Measurements from ENCODE around the gene FBXO30. TPM values are rescaled to one million over a fixed set of nuclear protein-coding genes. Genes with fewer than 3 reads are reported as not detected.

FBXO30 gene
- total and polyA plus RNA-seq, 9 of the 15 experiments (the other 6 are each of a cell fraction or from before 2014, with no cell fraction given), result 3.6 to 12.8 (median 7.1) TPM

- TF ChIP-seq PRDM10 (IDR thresholded peaks at IDR 0.05; ENCODE audit: partially characterized antibody) (no peak), ETS2 (tag; IDR thresholded peaks at IDR 0.05; ENCODE audit: borderline replicate concordance, poor library complexity, severe bottlenecking) (no peak), MAX (CRISPR knock-in tag; IDR thresholded peaks at IDR 0.05) (no peak), ZSCAN29 (IDR thresholded peaks at IDR 0.05) (no peak), ILF3 (IDR thresholded peaks at IDR 0.05; ENCODE audit: borderline replicate concordance) (no peak)
Measured at GRCh38 chr6:145836772-145837171, 22.2 kb upstream of the FBXO30 start (continued).

- DNase-seq (ENCODE audit: extremely low read depth in 1 of 4, low spot score in 3 of 4) (no peak), FAIRE-seq (no peak), ATAC-seq (no peak)
- Histone ChIP-seq H3K4me2 (ENCODE audit: insufficient read depth, low read length) (no peak overlapping the region), H3K27me3 (ENCODE audit: control insufficient read depth in 2 of 2, insufficient read depth in 2 of 2, low read length in 2 of 2) (no peaks in the 10 kb centered on the region), H3K4me1 (replicated peaks in 1 of 2; ENCODE audit: control insufficient read depth in 2 of 2, insufficient read depth in 2 of 2, low read length in 2 of 2) (no peaks in the 10 kb centered on the region), H2AFZ (ENCODE audit: low read depth, low read length) (no peak overlapping the region), H3K27ac (ENCODE audit: extremely low read depth, low read depth, low read length) (no peak overlapping the region), H3K79me2 (ENCODE audit: control insufficient read depth, insufficient read depth, low read length) (no peaks in the 10 kb centered on the region), H4K20me1 (replicated peaks; ENCODE audit: control insufficient read depth, insufficient read depth, low read length) (no peaks in the 10 kb centered on the region), H3K36me3 (ENCODE audit: control insufficient read depth, insufficient read depth, low read length) (no peaks in the 10 kb centered on the region), H3K4me3 (no peak overlapping the region), H3K9me3 (replicated peaks; ENCODE audit: control insufficient read depth, insufficient read depth, low read depth, low read length) (no peaks in the 10 kb centered on the region), H3K9ac (ENCODE audit: insufficient read depth in 1 of 2, low read depth in 2 of 2, low read length in 2 of 2) (no peak overlapping the region), H3K9me1 (ENCODE audit: control insufficient read depth, insufficient read depth, low read length) (no peaks in the 10 kb centered on the region)
- ChIA-PET POLR2A (no interaction called here), CTCF (ENCODE audit: low intra/inter-chr PET ratio) (no interaction called here)
- BruUV-seq (replicated peaks), result no TSS peak
- 2% methylated on average over 2 of the region's 2 CpGs for WGBS (ENCODE audit: insufficient coverage, low coverage, missing lambda C conversion rate)
- in situ Hi-C loops (cut with MboI), result no loop called here
- intact Hi-C loops (cut with micrococcal nuclease), result no loop called here
- TF ChIP-seq POLR2H (tag; IDR thresholded peaks at IDR 0.05; ENCODE audit: low read depth) (no peak), HMG20B (CRISPR knock-in tag; IDR thresholded peaks at IDR 0.05) (no peak), SMC3 (conservative IDR thresholded peaks at IDR 0.05; ENCODE audit: insufficient read depth, low read depth, low read length) (no peak), BRF1 (IDR thresholded peaks at IDR 0.05; ENCODE audit: borderline replicate concordance, extremely low read depth, insufficient read length) (no peak), NFIC (IDR thresholded peaks at IDR 0.05) (no peak), ZNF511 (CRISPR knock-in tag; IDR thresholded peaks at IDR 0.05) (no peak), ZNF408 (CRISPR knock-in tag; IDR thresholded peaks at IDR 0.05; ENCODE audit: low read depth) (no peak), E2F8 (IDR thresholded peaks at IDR 0.05; ENCODE audit: low read depth, partially characterized antibody) (no peak)
Measured at GRCh38 chr6:145836170-145836569, 21.6 kb upstream of the FBXO30 start.

All from K562 (cell line).